ENCODE measurements around the gene DLGAP4.

GRCh38 chr20:36468149-36469000 lies 162.2 kb downstream of the DLGAP4 start:
- TF ChIP-seq CTCF (IDR thresholded peaks at IDR 0.05), result no peak
- TF ChIP-seq POLR2A (IDR thresholded peaks at IDR 0.05), result peak in 1 of 3 donors; percentile 5

Measured in body of pancreas (tissue), 4 donors.